Gastrocnemius medialis (tissue), 4 donors: ENCODE measurements around the gene MCF2L2. TPM values are rescaled to one million over a fixed set of nuclear protein-coding genes. Genes with fewer than 3 reads are reported as not detected.

ENCODE experiments used
- ATAC-seq, 2 donors: fragments of 150-250 bp; one replicate each; pipeline ENCODE4 v1.9.1; 2016
- DNase-seq, 2 donors: peaks; one replicate each; pipeline ENCODE4 v3.0.0-alpha.2; 2019
- H3K27ac ChIP-seq, 4 donors: fragments of 200-600 bp; sonication (generic); 1 replicate in 1 of 4; 2 replicates in 3 of 4; pipeline ENCODE4 v1.5.1; 2016 to 2018; ENCODE audit warnings: mild to moderate bottlenecking in 2 of 4, moderate library complexity in 1 of 4
- H3K27me3 ChIP-seq, 3 donors: fragments of 200-600 bp; sonication (generic) in 2 of 3; 1 replicate in 1 of 3; 2 replicates in 2 of 3; pipeline versions ENCODE4 v1.5.1 to v1.6.0; 2016 to 2019; ENCODE audit warnings: mild to moderate bottlenecking in 1 of 3, moderate library complexity in 1 of 3
- H3K36me3 ChIP-seq, 2 donors: fragments of 200-600 bp; sonication (generic) in 1 of 2; one replicate each; pipeline ENCODE4 v1.5.1; 2017 to 2018
- H3K4me1 ChIP-seq, 2 donors: fragments of 200-600 bp; sonication (generic) in 1 of 2; one replicate each; pipeline ENCODE4 v1.5.1; 2016 to 2017; ENCODE audit warnings: mild to moderate bottlenecking in 2 of 2
- H3K4me3 ChIP-seq, 4 donors: fragments of 200-600 bp; sonication (generic) in 3 of 4; 1 replicate in 1 of 4; 2 replicates in 3 of 4; pipeline ENCODE4 v1.5.1; 2016 to 2019; ENCODE audit warnings: mild to moderate bottlenecking in 2 of 4
- H3K9me3 ChIP-seq, 3 donors: fragments of 200-600 bp; sonication (generic) in 2 of 3; 1 replicate in 1 of 3; 2 replicates in 2 of 3; pipeline ENCODE4 v1.5.1; 2016 to 2019
- POLR2A ChIP-seq, 2 donors: fragments of 450-650 bp; IDR thresholded peaks; one replicate each; pipeline ENCODE4 v1.6.1; 2017; ENCODE audit warnings: antibody characterized with exemption in 2 of 2, mild to moderate bottlenecking in 2 of 2, moderate library complexity in 2 of 2
- in situ Hi-C, 4 donors: fragments of 200-750 bp; cut with MboI; loops; one replicate each; pipeline versions ENCODE4 v1.15.0 to v1.8.0; 2017; ENCODE audit warnings: low sequenced_read_pairs in 4 of 4
- intact Hi-C: fragments of 100-400 bp; cut with DNase I; formaldehyde crosslinking; loops from one replicate; pipeline ENCODE4 v1.15.1; 2023; ENCODE audit warnings: low total_unique reads
- total RNA-seq, 4 donors: library from RNA; depleted of rRNA; stranded (reverse); fragments of >200 nt; gene quantifications; one replicate each; pipeline versions ENCODE4 v1.1.0 to v1.2.3, GENCODE V29; 2016
- TF ChIP-seq, protein P1 (sequence below), 5 experiments: fragments of 450-650 bp in 3 of 5; fragments of 200-600 bp in 2 of 5; sonication (generic) in 2 of 5; IDR thresholded peaks in 4 of 5; conservative IDR thresholded peaks in 1 of 5; 1 replicate in 4 of 5; 2 replicates in 1 of 5; pipeline ENCODE4 v1.5.1; 2016 to 2019; ENCODE audit warnings: antibody characterized with exemption in 5 of 5, mild to moderate bottlenecking in 3 of 5, moderate library complexity in 3 of 5

MCF2L2 gene
- total RNA-seq, 4 donors from 2014 or later, result 0.27 to 0.61 (median 0.46) TPM

DNA sequence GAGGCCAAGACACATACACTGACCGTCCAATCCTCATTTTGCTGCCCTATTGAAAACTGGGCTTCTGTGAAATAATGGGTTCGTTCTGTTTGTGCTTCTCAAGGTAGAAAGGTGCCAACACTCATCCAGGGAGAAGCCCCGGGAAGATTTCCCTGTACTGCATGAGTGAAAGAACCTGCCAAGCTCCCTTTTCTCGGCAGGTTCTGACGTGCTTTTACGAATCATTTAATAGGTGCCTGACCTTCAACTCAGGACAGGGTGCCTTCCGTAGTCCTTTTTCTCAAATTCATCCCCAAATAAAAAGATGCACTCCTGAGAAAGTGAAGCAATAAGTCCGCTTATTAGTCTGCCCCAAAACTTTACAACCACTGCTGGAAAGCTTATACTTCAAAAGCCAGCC, 111.1 kb downstream of the MCF2L2 start:
- H3K36me3 ChIP-seq, result no peaks in the 10 kb centered on the region
- no peak overlapping the region for H3K4me3 ChIP-seq
- in situ Hi-C loops, result no loop called here
- H3K9me3 ChIP-seq, result no peaks in the 10 kb centered on the region
- no peak for ATAC-seq
- no peak for DNase-seq
- TF ChIP-seq, protein P1, sequence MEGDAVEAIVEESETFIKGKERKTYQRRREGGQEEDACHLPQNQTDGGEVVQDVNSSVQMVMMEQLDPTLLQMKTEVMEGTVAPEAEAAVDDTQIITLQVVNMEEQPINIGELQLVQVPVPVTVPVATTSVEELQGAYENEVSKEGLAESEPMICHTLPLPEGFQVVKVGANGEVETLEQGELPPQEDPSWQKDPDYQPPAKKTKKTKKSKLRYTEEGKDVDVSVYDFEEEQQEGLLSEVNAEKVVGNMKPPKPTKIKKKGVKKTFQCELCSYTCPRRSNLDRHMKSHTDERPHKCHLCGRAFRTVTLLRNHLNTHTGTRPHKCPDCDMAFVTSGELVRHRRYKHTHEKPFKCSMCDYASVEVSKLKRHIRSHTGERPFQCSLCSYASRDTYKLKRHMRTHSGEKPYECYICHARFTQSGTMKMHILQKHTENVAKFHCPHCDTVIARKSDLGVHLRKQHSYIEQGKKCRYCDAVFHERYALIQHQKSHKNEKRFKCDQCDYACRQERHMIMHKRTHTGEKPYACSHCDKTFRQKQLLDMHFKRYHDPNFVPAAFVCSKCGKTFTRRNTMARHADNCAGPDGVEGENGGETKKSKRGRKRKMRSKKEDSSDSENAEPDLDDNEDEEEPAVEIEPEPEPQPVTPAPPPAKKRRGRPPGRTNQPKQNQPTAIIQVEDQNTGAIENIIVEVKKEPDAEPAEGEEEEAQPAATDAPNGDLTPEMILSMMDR (IDR thresholded peaks at IDR 0.05 in 4 of 5, conservative IDR thresholded peaks at IDR 0.05 in 1 of 5), result no peak
- TF ChIP-seq POLR2A (IDR thresholded peaks at IDR 0.05), result no peak
- intact Hi-C loops, result no loop called here
- no peaks in the 10 kb centered on the region for H3K4me1 ChIP-seq
- no peak overlapping the region for H3K27ac ChIP-seq
- no peaks in the 10 kb centered on the region for H3K27me3 ChIP-seq

DNA sequence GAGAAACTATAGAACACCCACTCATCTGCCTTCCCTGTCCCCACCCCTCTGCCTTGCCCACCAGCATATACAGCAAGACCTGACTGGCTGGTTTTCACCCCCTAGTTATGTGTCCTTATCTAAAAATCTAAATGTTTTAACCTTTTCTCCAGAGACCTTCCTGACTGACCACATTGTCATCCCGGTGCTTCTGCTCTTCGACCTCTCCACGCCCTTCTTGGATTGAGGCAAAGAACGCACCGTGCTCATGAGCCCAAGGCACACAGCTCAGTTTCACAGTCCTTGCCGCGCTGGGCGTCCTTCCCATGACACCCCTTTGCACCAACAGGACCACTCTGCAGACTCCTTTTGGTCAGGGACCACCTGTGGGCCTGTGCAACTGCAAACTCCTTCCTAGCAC, 112.7 kb downstream of the MCF2L2 start:
- H3K27ac ChIP-seq, result no peak overlapping the region
- intact Hi-C loops, result no loop called here
- no peak overlapping the region for H3K4me3 ChIP-seq
- H3K4me1 ChIP-seq, result no peaks in the 10 kb centered on the region
- in situ Hi-C loops, result no loop called here
- no peak for ATAC-seq
- no peak for DNase-seq
- no peaks in the 10 kb centered on the region for H3K27me3 ChIP-seq
- no peaks in the 10 kb centered on the region for H3K36me3 ChIP-seq
- TF ChIP-seq POLR2A (IDR thresholded peaks at IDR 0.05), result no peak
- TF ChIP-seq, protein P1 (IDR thresholded peaks at IDR 0.05 in 4 of 5, conservative IDR thresholded peaks at IDR 0.05 in 1 of 5), result no peak
- H3K9me3 ChIP-seq, result no peaks in the 10 kb centered on the region

DNA sequence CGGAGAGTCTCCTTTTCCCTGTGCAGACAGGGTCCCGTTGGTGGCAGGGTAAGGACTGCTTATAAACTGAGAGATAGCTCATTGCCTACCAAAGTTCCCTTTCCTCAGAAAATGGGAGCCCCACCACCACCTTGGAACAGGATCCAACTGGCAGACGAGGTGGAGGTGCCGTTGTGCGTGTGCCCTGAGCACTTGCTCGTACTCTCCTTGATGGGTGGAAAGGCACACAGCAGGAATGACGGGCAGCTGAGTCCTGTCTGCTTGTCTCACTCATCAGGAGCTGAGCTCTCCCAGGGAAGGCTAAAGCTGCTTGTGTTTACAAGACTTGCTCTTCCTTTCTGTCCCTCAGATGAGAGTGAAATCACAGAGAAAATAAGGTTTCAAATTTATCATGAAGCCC, 114.7 kb downstream of the MCF2L2 start:
- no peak overlapping the region for H3K4me3 ChIP-seq
- intact Hi-C loops, result no loop called here
- ATAC-seq, result no peak

DNA sequence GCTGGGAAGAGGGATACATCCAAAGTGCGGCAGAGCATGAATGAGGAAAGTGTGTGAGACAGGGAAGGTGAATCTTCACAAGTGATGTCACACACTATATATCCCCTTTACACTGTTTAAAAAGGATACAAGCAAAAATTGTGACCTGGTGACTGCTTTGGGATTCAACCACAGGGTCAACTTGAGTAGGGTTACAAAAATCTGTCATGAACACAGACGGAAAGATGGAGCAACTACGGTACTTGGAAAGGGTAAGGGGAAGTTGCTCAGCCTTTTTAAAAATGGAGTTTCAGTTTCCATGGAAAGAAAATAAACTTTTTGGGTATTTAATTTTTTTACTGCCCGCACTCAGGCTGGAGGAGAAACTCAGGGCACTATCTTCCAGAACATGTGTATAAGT, 115.1 kb downstream of the MCF2L2 start:
- ATAC-seq, result no peak

More for the DNA sequence above, 114.7 kb downstream of the MCF2L2 start:
- Histone ChIP-seq H3K9me3 (no peaks in the 10 kb centered on the region), H3K36me3 (no peaks in the 10 kb centered on the region), H3K27ac (no peak overlapping the region), H3K4me1 (peaks cover 11 to 12% of the 10 kb centered on the region in 2 donors), H3K27me3 (no peaks in the 10 kb centered on the region)
- no peak for TF ChIP-seq POLR2A (IDR thresholded peaks at IDR 0.05)
- TF ChIP-seq, protein P1 (IDR thresholded peaks at IDR 0.05 in 4 of 5, conservative IDR thresholded peaks at IDR 0.05 in 1 of 5), result no peak
- no peak for DNase-seq
- in situ Hi-C loops, result no loop called here

More for the DNA sequence above, 115.1 kb downstream of the MCF2L2 start:
- no peaks in the 10 kb centered on the region for H3K9me3 ChIP-seq
- in situ Hi-C loops, result no loop called here
- peaks cover 15 to 16% of the 10 kb centered on the region in 2 donors for H3K4me1 ChIP-seq
- DNase-seq, result no peak
- no peaks in the 10 kb centered on the region for H3K27me3 ChIP-seq
- H3K4me3 ChIP-seq, result no peak overlapping the region
- no peaks in the 10 kb centered on the region for H3K36me3 ChIP-seq
- TF ChIP-seq POLR2A (IDR thresholded peaks at IDR 0.05), result no peak
- TF ChIP-seq, protein P1 (IDR thresholded peaks at IDR 0.05 in 4 of 5, conservative IDR thresholded peaks at IDR 0.05 in 1 of 5), result no peak
- no peak overlapping the region for H3K27ac ChIP-seq
- intact Hi-C loops, result no loop called here
